Mucosa of gallbladder (tissue), 1 donor: ENCODE results near the gene TCTN2. TPM values are rescaled to one million over a fixed set of nuclear protein-coding genes. Genes with fewer than 3 reads are reported as not detected.

ENCODE experiments used
- DNase-seq: peaks from one replicate; pipeline ENCODE4 v3.0.0-alpha.2; 2020; ENCODE audit warnings: low spot score
- total RNA-seq: library from RNA; stranded (reverse); gene quantifications from one replicate; pipeline ENCODE4 v1.2.1, GENCODE V29; 2021
- donor health status: DM: no; HTN: no; CAD: no.

Gene TCTN2
- total RNA-seq, 1 donor from 2014 or later, result 15.2 TPM

DNA sequence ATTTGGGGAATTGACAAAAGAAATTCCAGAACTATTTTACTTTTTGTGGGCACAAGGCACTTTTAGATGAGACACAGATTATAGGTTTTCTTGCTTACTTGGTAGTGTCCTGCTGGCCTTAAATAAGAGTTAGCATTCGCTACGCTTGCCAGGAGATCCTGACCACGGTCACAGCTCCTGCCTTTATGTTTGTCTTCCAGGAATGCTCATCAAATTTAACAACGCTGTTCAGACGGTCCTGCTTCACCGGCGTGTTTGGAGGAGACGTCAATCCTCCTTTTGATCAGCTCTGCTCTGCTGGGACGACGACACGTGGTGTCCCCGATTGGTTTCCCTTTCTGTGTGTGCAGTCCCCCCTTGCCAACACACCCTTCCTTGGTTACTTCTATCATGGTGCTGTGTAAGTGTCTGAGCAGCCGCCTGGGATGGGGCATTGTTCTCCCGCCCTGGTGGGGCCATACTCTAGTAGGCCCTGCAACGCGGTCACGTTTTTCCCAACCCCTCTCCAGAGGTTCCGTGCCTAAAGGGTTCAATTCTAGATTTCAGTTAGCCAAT lies 15.8 kb downstream of the TCTN2 start:
- no peak for DNase-seq

GRCh38 chr12:123690191-123690840 lies 19.4 kb downstream of the TCTN2 start:
- DNase-seq, result no peak

DNA sequence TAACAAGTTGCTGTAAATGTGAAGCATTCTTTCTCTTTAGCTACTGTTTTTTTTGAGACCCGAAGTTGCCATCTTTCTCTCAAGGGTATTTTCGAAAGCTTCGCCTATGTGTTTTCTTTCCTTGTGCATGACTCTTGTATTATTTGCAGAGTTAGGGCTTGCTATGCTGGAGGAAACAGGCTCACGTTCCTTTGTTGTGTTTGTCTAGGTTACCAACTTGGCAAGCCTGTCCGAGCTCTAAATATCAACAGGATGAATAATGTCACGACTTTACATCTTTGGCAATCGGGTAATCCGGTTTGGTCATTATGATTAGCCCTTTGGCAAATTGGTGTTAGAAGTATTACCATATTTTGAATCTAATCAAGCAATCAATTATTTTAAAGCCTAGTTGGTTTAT lies 25.3 kb downstream of the TCTN2 start:
- DNase-seq, result no peak

GRCh38 chr12:123696646-123697045 lies 25.7 kb downstream of the TCTN2 start:
- DNase-seq, result no peak

DNA sequence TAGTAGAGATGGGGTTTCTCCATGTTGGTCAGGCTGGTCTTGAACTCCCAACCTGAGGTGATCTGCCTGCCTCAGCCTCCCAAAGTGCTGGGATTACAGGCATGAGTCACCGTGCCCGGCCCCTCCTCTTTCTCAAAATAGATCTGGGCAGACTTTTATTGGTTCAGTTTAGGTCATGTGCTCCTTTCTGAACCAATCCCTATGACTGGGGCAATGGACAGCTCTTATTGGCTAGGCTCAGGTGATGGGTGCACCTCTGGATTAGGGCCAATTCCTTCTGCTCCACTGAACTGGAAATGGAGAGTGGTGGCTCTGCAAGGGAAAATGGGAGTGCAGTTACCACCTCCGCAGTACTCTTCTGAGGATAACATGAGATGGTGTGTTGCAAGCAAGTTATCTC lies 35.0 kb downstream of the TCTN2 start:
- DNase-seq, result no peak

DNA sequence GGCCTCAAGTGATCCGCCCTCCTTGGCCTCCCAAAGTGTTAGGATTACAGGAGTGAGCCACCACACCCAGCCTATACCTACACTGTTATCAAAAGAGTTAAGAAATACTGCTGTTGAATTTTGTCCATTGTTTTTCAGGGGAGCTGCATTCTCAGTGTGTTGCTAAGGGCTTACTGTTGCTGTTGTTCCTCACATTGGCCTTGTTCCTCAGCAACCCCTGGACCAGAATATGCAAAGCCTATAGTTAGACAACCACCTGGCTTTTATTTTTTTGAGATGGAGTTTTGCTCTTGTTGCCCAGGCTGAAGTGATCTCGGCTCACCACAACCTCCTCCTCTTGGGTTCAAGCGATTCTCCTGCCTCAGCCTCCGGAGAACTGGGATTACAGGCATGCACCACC lies 36.6 kb downstream of the TCTN2 start:
- no peak for DNase-seq

- DNase-seq, result no peak
Observed at GRCh38 chr12:123712780-123713319, 41.9 kb downstream of the TCTN2 start.

DNA sequence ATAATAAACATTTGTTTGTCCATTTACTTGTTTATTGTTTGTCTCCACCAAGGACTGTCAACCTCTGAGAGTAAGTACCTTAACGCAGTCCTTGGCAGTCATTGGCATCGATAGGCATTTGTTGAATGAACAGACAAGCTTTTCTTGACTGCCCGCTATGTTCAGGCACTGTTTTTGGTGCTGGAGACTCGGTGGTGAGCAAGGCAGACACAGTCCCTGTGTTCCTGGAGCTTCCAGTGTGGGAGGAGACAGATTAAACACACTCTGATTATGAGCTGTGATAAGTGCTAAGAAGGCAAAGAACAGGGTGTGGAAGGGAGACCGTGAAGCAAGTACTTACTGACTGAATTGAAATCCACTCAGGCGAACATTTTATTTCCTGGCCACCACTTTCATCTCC lies 42.5 kb downstream of the TCTN2 start:
- no peak for DNase-seq

DNA sequence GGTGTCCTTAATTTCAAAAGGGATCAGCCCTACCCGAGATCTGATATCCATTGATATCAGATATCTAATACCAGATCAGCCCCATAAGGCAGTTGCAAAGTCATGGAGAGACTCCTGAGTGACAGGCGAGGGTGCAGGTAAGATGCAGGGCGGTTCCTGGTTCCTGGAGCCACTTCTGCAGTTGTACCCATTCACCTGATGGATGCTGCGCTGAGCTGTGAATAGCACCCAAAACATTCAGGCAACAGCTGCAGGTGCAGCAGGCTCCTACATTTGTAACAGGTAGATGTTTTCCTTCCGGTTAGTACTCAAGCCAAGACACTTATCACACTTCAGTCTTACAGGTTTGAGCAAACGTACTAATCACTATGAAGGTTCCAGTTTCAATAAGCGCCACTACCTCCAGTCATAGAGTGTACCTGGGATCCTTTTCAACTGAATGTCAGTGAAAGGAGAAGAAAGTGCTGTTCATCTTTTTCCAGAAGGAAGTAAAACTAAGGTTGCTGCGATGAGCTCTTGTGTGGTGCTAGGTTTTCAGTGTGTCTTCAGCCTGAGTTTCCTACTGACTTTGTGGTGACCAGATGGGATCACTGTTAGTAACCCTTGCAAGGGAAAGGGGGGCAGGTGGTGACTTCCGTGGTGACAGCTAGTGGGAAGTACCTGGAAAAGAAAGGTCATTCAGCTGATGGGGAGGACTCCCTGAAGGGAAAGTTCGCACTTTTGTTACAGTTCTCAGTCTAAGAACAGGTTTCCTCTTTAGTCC lies 43.1 kb downstream of the TCTN2 start:
- no peak for DNase-seq

DNA sequence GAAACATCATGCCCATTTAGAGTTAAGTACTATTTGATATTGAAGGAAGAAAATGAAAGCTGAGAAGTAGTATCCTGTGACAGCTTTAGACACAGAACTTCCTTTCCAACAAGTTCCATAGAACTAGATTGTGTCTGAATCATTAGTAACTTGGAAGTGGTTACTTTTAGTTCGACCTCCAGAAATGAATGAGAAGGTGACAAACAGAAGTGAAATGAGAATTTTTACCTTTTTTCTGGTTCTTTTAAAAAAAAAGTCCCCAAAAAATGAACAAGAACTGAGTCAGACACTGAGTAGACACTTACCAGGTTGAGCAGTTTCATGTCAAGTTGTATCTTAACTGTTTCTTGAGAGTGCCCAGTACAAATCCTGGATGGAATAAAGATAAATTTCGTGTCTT lies 44.3 kb downstream of the TCTN2 start:
- no peak for DNase-seq

- DNase-seq, result no peak
Observed at GRCh38 chr12:123717350-123717749, 46.4 kb downstream of the TCTN2 start.

DNA sequence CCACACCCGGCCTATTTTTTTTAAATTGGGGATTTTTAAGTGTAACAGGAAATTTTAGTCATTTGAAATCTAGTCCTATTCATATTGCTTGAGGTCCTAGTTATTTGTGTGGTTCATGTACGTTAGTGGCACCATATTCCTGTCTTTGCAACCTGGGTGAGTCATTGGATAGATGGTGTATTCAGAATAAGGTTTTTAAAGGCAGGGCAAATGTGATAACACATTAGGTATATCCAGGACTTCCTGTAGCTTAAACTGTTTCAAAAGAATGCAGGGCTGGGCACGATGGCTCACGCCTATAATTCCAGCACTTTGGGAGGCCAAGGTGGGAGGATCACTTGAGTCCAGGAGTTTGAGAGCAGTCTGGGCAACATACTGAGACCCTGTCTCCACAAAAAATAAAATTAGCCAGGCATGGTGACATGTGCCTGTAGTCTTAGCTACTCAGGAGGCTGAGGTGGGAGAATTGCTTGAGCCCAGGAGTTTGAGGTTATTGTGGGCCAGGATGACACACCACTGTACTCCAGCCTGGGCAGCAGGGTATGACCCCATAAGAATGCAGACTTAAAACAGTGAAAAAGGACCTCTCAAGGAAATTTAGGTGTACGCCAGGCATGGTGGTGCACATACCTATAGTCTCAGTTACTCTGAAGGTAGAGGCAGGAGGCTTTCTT lies 49.4 kb downstream of the TCTN2 start:
- DNase-seq, result no peak

DNA sequence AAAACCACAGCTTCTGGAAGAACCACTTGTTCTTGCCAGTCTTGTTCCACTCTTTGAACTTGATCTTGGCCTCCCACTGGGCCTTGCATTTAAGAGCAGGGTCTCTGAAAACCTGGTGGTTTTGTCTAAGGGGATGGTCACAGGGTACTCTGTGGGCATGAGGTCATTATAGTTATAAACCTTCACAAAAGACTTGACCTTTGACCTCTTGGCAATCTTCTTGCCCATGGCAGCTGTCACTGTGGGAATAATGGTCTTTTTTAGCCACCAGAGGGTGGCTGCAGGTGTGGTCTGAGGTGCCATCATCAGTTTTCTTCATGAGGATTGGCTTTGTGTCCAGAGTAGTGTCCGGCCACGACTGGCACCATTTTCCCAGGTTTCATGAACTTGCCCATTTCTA lies 50.3 kb downstream of the TCTN2 start:
- DNase-seq, result no peak

DNA sequence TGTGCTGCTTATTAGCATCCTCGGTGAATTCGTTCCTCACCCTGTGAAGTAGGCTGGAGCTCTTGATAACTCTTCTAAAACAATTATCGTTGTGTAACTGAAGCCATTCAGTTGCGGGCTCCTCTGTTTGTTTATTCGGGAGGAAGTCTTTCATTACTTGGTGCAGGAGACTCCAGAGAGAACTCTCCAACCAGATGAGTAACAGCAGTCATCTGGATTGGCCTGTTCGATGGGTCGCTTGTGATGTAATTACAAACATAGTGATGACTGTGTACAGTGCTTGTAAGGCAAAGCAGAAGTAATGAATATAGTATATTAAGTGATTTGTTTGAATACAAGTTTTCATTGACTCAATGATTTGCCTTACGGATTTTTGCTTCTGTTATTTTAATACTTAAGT lies 52.1 kb downstream of the TCTN2 start:
- no peak for DNase-seq

- no peak for DNase-seq
Observed at GRCh38 chr12:123723765-123724164, 52.9 kb downstream of the TCTN2 start.

DNA sequence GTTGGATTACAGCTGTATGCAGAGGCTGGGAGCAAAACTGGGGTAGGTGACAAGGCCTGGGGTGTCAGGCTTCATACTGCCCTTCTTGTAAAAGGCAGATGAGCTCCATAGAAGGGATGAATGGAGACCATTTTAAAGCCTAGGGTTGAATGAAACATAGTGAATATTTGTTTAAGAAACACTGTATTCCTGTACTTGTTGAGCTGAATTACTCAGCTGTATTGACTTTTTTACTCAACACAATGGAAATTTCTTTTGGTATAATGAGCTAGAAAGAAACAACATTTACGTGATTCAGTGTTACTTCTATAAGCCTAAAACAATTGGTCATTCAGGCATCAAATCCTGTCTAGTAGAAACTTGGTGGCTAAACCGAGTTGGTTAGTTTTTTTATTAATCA lies 55.3 kb downstream of the TCTN2 start:
- DNase-seq, result no peak

DNA sequence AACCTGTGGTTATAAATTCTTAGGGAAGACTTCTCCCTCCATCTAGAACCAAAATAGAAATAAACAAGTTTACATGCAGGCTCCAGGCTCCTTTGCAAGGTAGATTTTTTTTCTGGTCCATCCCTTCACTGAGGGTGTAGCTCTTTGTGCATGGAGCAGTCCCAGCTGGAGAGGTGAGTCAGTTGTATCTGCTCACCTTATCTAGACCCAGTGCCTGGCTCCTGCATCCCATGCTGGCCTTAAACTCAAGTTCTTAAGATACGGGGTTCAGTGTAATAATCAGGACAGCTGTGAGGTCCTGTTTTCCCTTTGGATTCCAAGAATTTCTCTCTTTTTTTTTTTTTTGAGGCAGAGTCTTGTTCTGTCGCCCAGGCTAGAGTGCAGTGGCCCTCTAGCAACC lies 56.0 kb downstream of the TCTN2 start:
- no peak for DNase-seq

DNA sequence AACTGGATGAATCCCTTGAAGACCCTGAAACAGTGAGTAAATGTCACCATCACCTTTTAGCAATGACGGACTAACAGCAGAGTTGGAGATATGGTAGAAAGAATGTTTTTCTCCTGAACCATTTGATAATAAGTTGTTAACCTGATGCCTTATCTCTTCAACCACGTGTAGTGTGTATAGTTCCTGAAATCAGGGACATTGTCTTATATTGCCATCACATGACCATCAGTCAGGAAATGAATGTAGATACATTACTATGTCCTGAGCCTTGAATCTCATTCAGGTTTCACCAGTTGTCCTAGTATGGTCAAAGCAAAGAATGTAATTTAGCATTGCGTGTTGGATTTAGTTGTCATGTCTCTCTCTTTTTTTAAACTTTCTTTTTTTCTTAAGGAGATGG lies 57.0 kb downstream of the TCTN2 start:
- DNase-seq, result no peak

DNA sequence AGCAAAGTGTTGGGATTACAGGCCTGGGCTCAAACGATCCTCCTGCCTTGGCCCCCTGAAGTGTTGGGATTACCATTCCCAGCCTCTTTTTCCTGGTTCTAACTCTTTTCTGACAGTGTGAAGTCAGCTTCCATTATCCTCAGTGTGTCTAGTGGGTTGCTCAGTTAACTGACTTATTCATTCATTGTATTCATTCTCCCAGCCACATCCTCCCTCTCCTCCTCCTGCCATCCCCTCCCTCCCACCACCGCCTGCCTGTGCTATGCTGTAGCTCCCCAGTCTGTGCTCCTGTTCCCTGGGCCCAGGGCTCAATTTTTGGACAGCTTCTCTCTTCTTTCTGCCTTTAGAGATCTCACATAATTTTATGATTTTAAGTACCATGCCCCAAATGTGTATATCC lies 60.7 kb downstream of the TCTN2 start:
- DNase-seq, result no peak

DNA sequence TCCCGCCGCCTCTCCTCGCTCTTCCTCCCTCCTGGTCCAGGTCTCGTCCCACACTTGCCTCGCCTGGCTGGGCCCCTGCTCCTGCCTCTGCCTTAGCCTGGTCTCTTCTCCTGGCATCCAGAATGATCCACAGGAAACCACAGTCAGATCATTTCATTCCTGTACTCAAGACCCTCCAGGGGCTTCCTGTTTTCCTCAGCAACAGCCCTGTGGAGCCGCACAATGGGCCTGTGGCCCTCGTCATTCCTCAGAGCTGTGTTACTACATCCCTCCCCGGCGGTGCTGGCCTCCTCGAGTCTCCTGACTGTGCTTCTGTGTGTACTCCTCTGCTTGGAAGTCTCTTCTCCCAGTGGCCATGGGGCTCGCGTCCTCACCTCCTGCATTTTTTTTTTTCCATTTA lies 61.3 kb downstream of the TCTN2 start:
- no peak for DNase-seq

- DNase-seq, result no peak
Observed at GRCh38 chr12:123733229-123733628, 62.3 kb downstream of the TCTN2 start.

GRCh38 chr12:123734268-123734667 lies 63.4 kb downstream of the TCTN2 start:
- no peak for DNase-seq
